ENCODE measurements around the gene ARVCF.
A peak's percentile ranks its signal among the peaks of the same experiment; 100 is the strongest.

ARVCF gene

GRCh38 chr22:19962246-19962908 is 54.2 kb downstream of the ARVCF start:
- Mint-ChIP-seq H3K36me3 (ENCODE audit: low read depth) (peaks cover 5% of the 10 kb centered on the region), H3K9me3 (no peaks in the 10 kb centered on the region), H3K4me3 (no peak overlapping the region), H3K27me3 (ENCODE audit: low read depth) (peaks cover 3% of the 10 kb centered on the region), H3K27ac (peak overlapping the region in 1 of 3 experiments; percentile 97), H3K4me1 (peaks cover 37% of the 10 kb centered on the region)
- TF ChIP-seq CTCF (IDR thresholded peaks at IDR 0.05; ENCODE audit: unreplicated experiment in 3 of 3) = peak; percentile 49 to 61 (median 57)

GRCh38 chr22:19961868-19962245 is 54.8 kb downstream of the ARVCF start:
- no peak for TF ChIP-seq CTCF (IDR thresholded peaks at IDR 0.05; ENCODE audit: unreplicated experiment in 3 of 3)
- Mint-ChIP-seq H3K36me3 (ENCODE audit: low read depth) (peaks cover under 1% of the 10 kb centered on the region), H3K9me3 (no peaks in the 10 kb centered on the region), H3K4me1 (peaks cover 32% of the 10 kb centered on the region), H3K4me3 (no peak overlapping the region), H3K27me3 (ENCODE audit: low read depth) (peaks cover 3% of the 10 kb centered on the region), H3K27ac (peak overlapping the region in 1 of 3 experiments; percentile 97)

- no peak for TF ChIP-seq CTCF (IDR thresholded peaks at IDR 0.05; ENCODE audit: unreplicated experiment in 3 of 3)
- H3K4me3 Mint-ChIP-seq = no peak overlapping the region
- H3K4me1 Mint-ChIP-seq = peaks cover 28% of the 10 kb centered on the region
- H3K9me3 Mint-ChIP-seq = no peaks in the 10 kb centered on the region
- H3K36me3 Mint-ChIP-seq (ENCODE audit: low read depth) = no peaks in the 10 kb centered on the region
- H3K27ac Mint-ChIP-seq = peak overlapping the region in 1 of 3 experiments; percentile 78
- H3K27me3 Mint-ChIP-seq (ENCODE audit: low read depth) = no peaks in the 10 kb centered on the region
Observed at GRCh38 chr22:19961201-19961580, 55.4 kb downstream of the ARVCF start.

- Mint-ChIP-seq H3K4me3 (peak overlapping the region in 1 of 3 experiments; percentile 65), H3K4me1 (peaks cover 23% of the 10 kb centered on the region), H3K27me3 (ENCODE audit: low read depth) (no peaks in the 10 kb centered on the region), H3K27ac (peak overlapping the region; percentile 44 to 78 (median 63)), H3K9me3 (no peaks in the 10 kb centered on the region), H3K36me3 (ENCODE audit: low read depth) (no peaks in the 10 kb centered on the region)
- TF ChIP-seq CTCF (IDR thresholded peaks at IDR 0.05; ENCODE audit: unreplicated experiment in 3 of 3) = no peak
Observed at GRCh38 chr22:19960491-19961200, 56.0 kb downstream of the ARVCF start.

- Mint-ChIP-seq H3K9me3 (no peaks in the 10 kb centered on the region), H3K4me1 (peaks cover 19% of the 10 kb centered on the region), H3K27me3 (ENCODE audit: low read depth) (no peaks in the 10 kb centered on the region), H3K4me3 (peak overlapping the region; percentile 63 to 77 (median 75)), H3K27ac (peak overlapping the region; percentile 44 to 71 (median 63)), H3K36me3 (ENCODE audit: low read depth) (no peaks in the 10 kb centered on the region)
- TF ChIP-seq CTCF (IDR thresholded peaks at IDR 0.05; ENCODE audit: unreplicated experiment in 3 of 3) = no peak
Observed at GRCh38 chr22:19959587-19960490, 56.8 kb downstream of the ARVCF start.

Data from nephron (organoid).